ENCODE data around the gene CLCF1. TPM values are rescaled to one million over a fixed set of nuclear protein-coding genes. Genes with fewer than 3 reads are reported as not detected.
A peak's percentile ranks its signal among the peaks of the same experiment; 100 is the strongest.

The CLCF1 gene
- total RNA-seq, 4 donors from 2014 or later = 1.8 to 46.4 (median 5.8) TPM

DNA sequence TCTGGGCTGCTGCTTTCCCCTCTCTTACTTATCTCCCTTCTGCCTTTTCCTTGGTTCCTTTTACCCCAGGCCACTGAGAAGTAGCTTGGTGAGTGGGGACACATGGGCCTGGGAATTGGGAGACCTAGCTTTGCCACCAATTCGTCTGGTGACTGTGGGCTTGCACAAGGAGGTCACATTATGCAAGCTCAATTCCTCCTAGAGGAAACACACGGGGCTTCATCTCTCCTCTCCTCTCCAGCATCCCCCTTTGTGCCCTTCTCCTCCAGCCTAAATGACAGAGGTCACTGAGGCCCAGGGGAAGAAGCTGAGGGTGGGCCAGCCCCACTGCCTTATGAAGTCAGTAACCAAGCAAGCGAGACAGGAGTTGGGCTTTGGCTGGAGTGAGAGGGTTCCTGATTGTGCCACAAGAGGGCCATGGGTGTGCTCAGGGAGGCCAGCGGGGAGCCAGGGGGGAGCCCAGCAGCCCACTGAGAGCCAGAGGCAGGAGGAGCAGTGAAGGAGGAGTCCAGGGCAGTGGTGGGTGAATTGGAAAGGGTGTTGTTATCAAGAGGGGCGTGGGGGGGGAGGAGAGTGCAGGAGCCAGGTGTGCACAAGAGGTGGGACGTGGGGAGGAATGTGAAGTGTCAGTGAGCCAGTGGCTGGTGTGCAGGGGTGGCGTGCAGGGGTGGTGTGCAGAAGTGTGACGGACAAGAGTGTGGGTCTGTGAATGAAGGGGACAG, 2.0 kb downstream of the CLCF1 start:
- H3K36me3 ChIP-seq = no peaks in the 10 kb centered on the region
- H3K27ac ChIP-seq = peak overlapping the region; percentile 90 to 96 (median 95)
- no peaks in the 10 kb centered on the region for H3K27me3 ChIP-seq
- TF ChIP-seq EP300 (IDR thresholded peaks at IDR 0.05; ENCODE audit: low read depth) (no peak), POLR2A (IDR thresholded peaks at IDR 0.05) (no peak), POLR2AphosphoS5 (IDR thresholded peaks at IDR 0.05) (no peak)
- TF ChIP-seq, protein P1, sequence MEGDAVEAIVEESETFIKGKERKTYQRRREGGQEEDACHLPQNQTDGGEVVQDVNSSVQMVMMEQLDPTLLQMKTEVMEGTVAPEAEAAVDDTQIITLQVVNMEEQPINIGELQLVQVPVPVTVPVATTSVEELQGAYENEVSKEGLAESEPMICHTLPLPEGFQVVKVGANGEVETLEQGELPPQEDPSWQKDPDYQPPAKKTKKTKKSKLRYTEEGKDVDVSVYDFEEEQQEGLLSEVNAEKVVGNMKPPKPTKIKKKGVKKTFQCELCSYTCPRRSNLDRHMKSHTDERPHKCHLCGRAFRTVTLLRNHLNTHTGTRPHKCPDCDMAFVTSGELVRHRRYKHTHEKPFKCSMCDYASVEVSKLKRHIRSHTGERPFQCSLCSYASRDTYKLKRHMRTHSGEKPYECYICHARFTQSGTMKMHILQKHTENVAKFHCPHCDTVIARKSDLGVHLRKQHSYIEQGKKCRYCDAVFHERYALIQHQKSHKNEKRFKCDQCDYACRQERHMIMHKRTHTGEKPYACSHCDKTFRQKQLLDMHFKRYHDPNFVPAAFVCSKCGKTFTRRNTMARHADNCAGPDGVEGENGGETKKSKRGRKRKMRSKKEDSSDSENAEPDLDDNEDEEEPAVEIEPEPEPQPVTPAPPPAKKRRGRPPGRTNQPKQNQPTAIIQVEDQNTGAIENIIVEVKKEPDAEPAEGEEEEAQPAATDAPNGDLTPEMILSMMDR (IDR thresholded peaks at IDR 0.05) = peak; percentile 38 to 75 (median 53)
- H3K4me3 ChIP-seq = peak overlapping the region in 2 of 4 donors; percentile 90 to 94
- no peaks in the 10 kb centered on the region for H3K9me3 ChIP-seq
- WGBS, 2 donors (ENCODE audit: low coverage in 1 of 2) = 20 to 33% methylated on average over 4 to 8 of the region's 8 CpGs
- in situ Hi-C loops (cut with MboI; ENCODE audit: low pct_ligation_motif_present in 1 of 4, low pct_unique_long_range_greater_than_20kb in 1 of 4, low sequenced_read_pairs in 3 of 4) (no loop called here), intact Hi-C loops (cut with DNase I; ENCODE audit: low total_unique reads) (no loop called here)
- H3K4me1 ChIP-seq = peaks cover 19 to 69% (median 65%) of the 10 kb centered on the region in 4 donors
- DNase-seq = no peak

DNA sequence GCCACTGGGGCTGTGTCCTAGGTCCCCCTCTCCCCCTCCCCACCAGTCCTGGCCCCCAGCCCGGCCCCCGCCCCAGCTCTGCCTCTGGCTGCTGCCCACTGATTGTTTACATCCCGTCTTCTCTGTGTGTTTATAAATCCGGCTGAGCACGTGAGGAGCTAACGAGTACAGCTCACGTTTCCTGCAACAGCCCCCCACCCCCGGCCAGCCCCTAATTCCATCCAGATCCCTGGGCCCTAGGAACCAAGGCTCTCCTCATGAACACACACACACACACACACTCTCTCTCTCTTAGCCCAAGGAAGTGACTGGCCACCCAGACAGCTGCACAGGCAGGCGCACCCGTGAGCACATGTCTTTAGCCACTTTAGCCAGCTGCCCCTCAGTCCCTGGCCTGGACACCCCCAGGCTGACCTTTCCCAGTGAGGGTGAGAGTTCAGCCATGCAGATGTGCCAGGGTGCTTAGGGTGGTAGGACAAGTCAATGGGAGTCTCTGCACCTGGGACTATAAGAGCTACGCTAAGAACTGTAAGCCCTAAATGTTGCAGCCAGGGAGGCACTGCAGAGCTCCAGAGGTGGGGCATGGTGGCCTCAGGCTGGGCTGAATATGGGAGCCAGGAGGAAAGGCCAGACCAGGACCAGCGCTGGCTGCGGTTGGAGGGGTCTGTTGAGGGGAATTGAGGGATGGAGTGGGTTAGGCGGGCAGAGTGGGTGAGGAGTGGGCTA, 2.9 kb downstream of the CLCF1 start:
- DNase-seq = no peak
- H3K9me3 ChIP-seq = no peaks in the 10 kb centered on the region
- peak overlapping the region in 1 of 4 donors; percentile 90 for H3K4me3 ChIP-seq
- in situ Hi-C loops (cut with MboI; ENCODE audit: low pct_ligation_motif_present in 1 of 4, low pct_unique_long_range_greater_than_20kb in 1 of 4, low sequenced_read_pairs in 3 of 4) = no loop called here
- H3K27ac ChIP-seq = peak overlapping the region; percentile 90 to 96 (median 95)
- H3K27me3 ChIP-seq = no peaks in the 10 kb centered on the region
- no peaks in the 10 kb centered on the region for H3K36me3 ChIP-seq
- intact Hi-C loops (cut with DNase I; ENCODE audit: low total_unique reads) = no loop called here
- whole genome bisulfite sequencing, 2 donors (ENCODE audit: low coverage in 1 of 2) = 68 to 75% methylated on average over 3 to 13 of the region's 14 CpGs
- TF ChIP-seq POLR2AphosphoS5 (IDR thresholded peaks at IDR 0.05) = peak in 1 of 3 donors; percentile 25
- TF ChIP-seq, protein P1 (IDR thresholded peaks at IDR 0.05) = no peak
- peaks cover 26 to 76% (median 71%) of the 10 kb centered on the region in 4 donors for H3K4me1 ChIP-seq

DNA sequence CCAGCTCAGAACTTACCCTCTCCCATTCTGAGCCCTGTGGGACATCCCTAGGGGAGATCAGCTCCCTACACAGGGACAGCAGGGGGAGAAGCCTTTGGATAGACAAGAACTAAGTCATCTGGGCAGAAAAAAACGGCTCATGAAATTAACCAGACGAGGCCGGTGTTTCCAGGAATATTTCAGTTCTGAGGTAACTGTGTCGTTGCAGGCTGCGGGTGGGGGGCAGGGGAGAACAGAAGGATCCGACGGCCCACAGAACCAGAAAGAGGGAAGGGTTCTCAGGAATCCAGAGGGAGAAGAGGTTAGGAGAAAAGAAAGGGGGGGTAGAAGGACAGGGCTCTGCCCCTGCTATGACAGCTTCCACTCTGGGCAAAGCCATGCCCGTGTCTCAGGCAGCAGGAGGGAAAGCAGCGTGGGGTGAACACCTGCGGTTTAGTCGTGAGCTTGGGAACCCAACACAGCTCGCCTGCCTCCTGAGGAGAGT, 3.6 kb downstream of the CLCF1 start:
- WGBS, 2 donors (ENCODE audit: low coverage in 1 of 2) = 61 to 65% methylated on average over 7 to 12 of the region's 12 CpGs
- no peaks in the 10 kb centered on the region for H3K36me3 ChIP-seq

GRCh38 chr11:67369275-67369674, 4.1 kb downstream of the CLCF1 start:
- Histone ChIP-seq H3K4me1 (peaks cover 22 to 72% (median 66%) of the 10 kb centered on the region in 4 donors), H3K4me3 (no peak overlapping the region), H3K9me3 (no peaks in the 10 kb centered on the region), H3K27me3 (no peaks in the 10 kb centered on the region), H3K36me3 (no peaks in the 10 kb centered on the region), H3K27ac (peak overlapping the region; percentile 90 to 96 (median 95))
- in situ Hi-C loops (cut with MboI; ENCODE audit: low pct_ligation_motif_present in 1 of 4, low pct_unique_long_range_greater_than_20kb in 1 of 4, low sequenced_read_pairs in 3 of 4) = no loop called here
- DNase-seq = no peak
- intact Hi-C loops (cut with DNase I; ENCODE audit: low total_unique reads) = no loop called here
- 17 to 71% methylated on average over 1 to 8 of the region's 8 CpGs for WGBS, 2 donors (ENCODE audit: low coverage in 1 of 2)
- TF ChIP-seq EP300 (IDR thresholded peaks at IDR 0.05; ENCODE audit: low read depth) = no peak
- TF ChIP-seq POLR2AphosphoS5 (IDR thresholded peaks at IDR 0.05) = no peak
- TF ChIP-seq, protein P1 (IDR thresholded peaks at IDR 0.05) = no peak
- TF ChIP-seq POLR2A (IDR thresholded peaks at IDR 0.05) = no peak

More for the DNA sequence above, 3.6 kb downstream of the CLCF1 start:
- H3K27me3 ChIP-seq = no peaks in the 10 kb centered on the region
- peaks cover 26 to 78% (median 72%) of the 10 kb centered on the region in 4 donors for H3K4me1 ChIP-seq
- TF ChIP-seq POLR2AphosphoS5 (IDR thresholded peaks at IDR 0.05) (peak; percentile 35 to 68 (median 55)), POLR2A (IDR thresholded peaks at IDR 0.05) (no peak)
- H3K9me3 ChIP-seq = no peaks in the 10 kb centered on the region
- intact Hi-C loops (cut with DNase I; ENCODE audit: low total_unique reads) = no loop called here
- in situ Hi-C loops (cut with MboI; ENCODE audit: low pct_ligation_motif_present in 1 of 4, low pct_unique_long_range_greater_than_20kb in 1 of 4, low sequenced_read_pairs in 3 of 4) = no loop called here
- DNase-seq = no peak
- H3K4me3 ChIP-seq = no peak overlapping the region
- H3K27ac ChIP-seq = peak overlapping the region; percentile 90 to 96 (median 95)

Data from transverse colon (tissue), 4 donors.